ENCODE results near the gene USP44. TPM values are rescaled to one million over a fixed set of nuclear protein-coding genes. Genes with fewer than 3 reads are reported as not detected.

The USP44 gene
- polyA plus RNA-seq, 1 donor, result 0.93 TPM

Other genes with a start within 250 kb of the USP44 start
- 88.1 TPM for gene METAP2, start 77.3 kb downstream of the USP44 start, polyA plus RNA-seq
- gene NTN4, start 239.3 kb upstream of the USP44 start, polyA plus RNA-seq, result 28.4 TPM

All from large intestine (tissue), 1 donor.